ENCODE data around the gene TERT.

Gene TERT

GRCh38 chr5:1209896-1210776 lies 84.7 kb downstream of the TERT start:
- ChIA-PET POLR2A (no interaction called here), CTCF (no interaction called here)
- DNase-seq (ENCODE audit: extremely low spot score): no peak
- no peak for TF ChIP-seq CTCF (IDR thresholded peaks at IDR 0.05; ENCODE audit: control extremely low read depth, extremely low read depth, low read depth, missing control alignments)

GRCh38 chr5:1209489-1209852 lies 85.4 kb downstream of the TERT start:
- CTCF ChIA-PET: interaction anchor here (1.3 kb wide), 1 partner anchor 435 kb away, joined by 3 read pairs; no protein-coding TSS in a partner anchor
- no peak for TF ChIP-seq CTCF (IDR thresholded peaks at IDR 0.05; ENCODE audit: control extremely low read depth, extremely low read depth, low read depth, missing control alignments)
- POLR2A ChIA-PET: no interaction called here
- DNase-seq (ENCODE audit: extremely low spot score): no peak

- DNase-seq (ENCODE audit: extremely low spot score): no peak
- TF ChIP-seq CTCF (IDR thresholded peaks at IDR 0.05; ENCODE audit: control extremely low read depth, extremely low read depth, low read depth, missing control alignments): peak; percentile 21
- POLR2A ChIA-PET: no interaction called here
- CTCF ChIA-PET: interaction anchor here (1.3 kb wide), 1 partner anchor 436 kb away, joined by 3 read pairs; no protein-coding TSS in a partner anchor
Observed at GRCh38 chr5:1208743-1209488, 86.0 kb downstream of the TERT start.

- POLR2A ChIA-PET: no interaction called here
- no peak for TF ChIP-seq CTCF (IDR thresholded peaks at IDR 0.05; ENCODE audit: control extremely low read depth, extremely low read depth, low read depth, missing control alignments)
Observed at GRCh38 chr5:1208221-1208742, 86.6 kb downstream of the TERT start.

GRCh38 chr5:1207555-1207954 lies 87.3 kb downstream of the TERT start:
- POLR2A ChIA-PET: no interaction called here
- CTCF ChIA-PET: interaction anchor here (1.5 kb wide), 1 partner anchor 437 kb away, joined by 4 read pairs; no protein-coding TSS in a partner anchor
- TF ChIP-seq CTCF (IDR thresholded peaks at IDR 0.05; ENCODE audit: control extremely low read depth, extremely low read depth, low read depth, missing control alignments): no peak

More at GRCh38 chr5:1208221-1208742, 86.6 kb downstream of the TERT start:
- CTCF ChIA-PET: interaction anchor here (1.3 to 1.5 kb wide), 2 partner anchors 437 kb away, joined by 3 to 4 read pairs; no protein-coding TSS in a partner anchor
- no peak for DNase-seq (ENCODE audit: extremely low spot score)

More at GRCh38 chr5:1207555-1207954, 87.3 kb downstream of the TERT start:
- DNase-seq (ENCODE audit: extremely low spot score): no peak

All from GM10248 (cell line).